Fibroblast of villous mesenchyme (primary cell): ENCODE results near the gene PADI6. TPM values are rescaled to one million over a fixed set of nuclear protein-coding genes. Genes with fewer than 3 reads are reported as not detected.
"Not testable (repeated sequence)": the region's sequence is repeated elsewhere in the genome, so short reads cannot be mapped to it uniquely, and the experiment has no call there.

Source experiments
- DNase-seq: peaks from one replicate; pipeline ENCODE4 v3.0.0-alpha.2; 2010; ENCODE audit warnings: low read depth
- H3K4me3 ChIP-seq: 2 replicates; pipeline ENCODE4 v1.5.1; 2011; ENCODE audit warnings: low read depth, mild to moderate bottlenecking, low read length
- total RNA-seq: library from RNA; depleted of rRNA; stranded (reverse); fragments of >200 nt; gene quantifications from 2 replicates; pipeline ENCODE4 v1.2.3, GENCODE V29; 2012
- TF ChIP-seq, protein P1 (sequence below): IDR thresholded peaks from 2 replicates; pipeline ENCODE4 v1.5.1; 2012; ENCODE audit warnings: low read depth, mild to moderate bottlenecking, low read length; ENCODE audit not compliant: insufficient read depth

Gene PADI6
- total RNA-seq, 1 donor: not detected

DNA sequence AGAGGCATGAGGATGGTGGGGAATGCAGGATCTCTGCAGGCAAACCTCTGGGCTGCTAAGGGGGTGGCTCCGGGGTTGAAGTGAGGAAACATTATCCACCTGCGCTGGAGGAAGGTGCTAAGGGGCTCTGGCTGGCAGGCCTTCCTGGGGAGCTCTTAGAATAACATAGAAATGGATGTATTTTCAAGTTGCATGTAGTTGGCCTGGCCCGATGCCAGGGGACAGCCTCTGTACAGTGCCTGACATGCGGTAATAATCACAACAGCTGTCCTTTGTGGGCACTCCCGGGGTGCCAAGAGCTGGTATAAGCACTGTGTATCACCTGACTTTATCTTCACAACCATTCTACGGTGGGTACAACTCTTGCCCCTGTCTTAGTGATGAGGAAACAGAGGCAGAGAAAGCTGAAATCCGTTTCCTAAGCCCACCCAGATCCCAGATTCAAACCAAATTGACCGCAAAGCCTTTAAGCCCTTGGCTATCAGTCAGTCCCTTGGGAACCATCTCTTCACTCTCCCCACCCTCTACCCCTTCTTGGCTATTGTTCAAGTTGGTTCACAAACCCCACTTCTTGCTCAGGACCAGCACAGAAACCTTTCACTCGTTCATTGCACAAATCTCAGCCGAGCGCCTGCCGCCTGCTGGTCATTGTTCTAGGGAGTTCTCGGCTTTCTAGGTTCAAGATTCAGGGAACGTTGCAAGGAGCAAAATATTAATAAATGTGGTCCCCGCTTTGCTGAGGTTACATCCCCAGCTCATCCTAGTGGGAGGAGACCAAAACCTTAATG lies 33.1 kb upstream of the PADI6 start:
- no peak overlapping the region for H3K4me3 ChIP-seq
- DNase-seq: peak; percentile 4
- TF ChIP-seq, protein P1, sequence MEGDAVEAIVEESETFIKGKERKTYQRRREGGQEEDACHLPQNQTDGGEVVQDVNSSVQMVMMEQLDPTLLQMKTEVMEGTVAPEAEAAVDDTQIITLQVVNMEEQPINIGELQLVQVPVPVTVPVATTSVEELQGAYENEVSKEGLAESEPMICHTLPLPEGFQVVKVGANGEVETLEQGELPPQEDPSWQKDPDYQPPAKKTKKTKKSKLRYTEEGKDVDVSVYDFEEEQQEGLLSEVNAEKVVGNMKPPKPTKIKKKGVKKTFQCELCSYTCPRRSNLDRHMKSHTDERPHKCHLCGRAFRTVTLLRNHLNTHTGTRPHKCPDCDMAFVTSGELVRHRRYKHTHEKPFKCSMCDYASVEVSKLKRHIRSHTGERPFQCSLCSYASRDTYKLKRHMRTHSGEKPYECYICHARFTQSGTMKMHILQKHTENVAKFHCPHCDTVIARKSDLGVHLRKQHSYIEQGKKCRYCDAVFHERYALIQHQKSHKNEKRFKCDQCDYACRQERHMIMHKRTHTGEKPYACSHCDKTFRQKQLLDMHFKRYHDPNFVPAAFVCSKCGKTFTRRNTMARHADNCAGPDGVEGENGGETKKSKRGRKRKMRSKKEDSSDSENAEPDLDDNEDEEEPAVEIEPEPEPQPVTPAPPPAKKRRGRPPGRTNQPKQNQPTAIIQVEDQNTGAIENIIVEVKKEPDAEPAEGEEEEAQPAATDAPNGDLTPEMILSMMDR: peak; percentile 31

DNA sequence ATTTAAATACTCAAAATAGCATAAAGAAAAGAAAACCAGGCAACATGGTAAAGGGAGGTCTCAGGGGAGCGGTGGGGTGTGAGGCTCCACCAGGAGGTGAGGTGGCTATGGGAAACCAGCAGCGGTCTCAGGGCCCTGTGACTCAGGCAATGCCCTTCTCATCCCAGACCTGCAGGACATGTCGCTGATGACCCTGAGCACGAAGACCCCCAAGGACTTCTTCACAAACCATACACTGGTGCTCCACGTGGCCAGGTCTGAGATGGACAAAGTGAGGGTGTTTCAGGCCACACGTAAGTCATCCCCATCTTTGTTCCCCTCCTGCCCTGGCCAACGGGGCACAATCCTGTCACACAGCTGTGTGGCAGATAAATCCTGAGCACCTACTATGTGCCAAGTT lies 32.5 kb upstream of the PADI6 start:
- no peak for DNase-seq
- TF ChIP-seq, protein P1: no peak
- H3K4me3 ChIP-seq: no peak overlapping the region

DNA sequence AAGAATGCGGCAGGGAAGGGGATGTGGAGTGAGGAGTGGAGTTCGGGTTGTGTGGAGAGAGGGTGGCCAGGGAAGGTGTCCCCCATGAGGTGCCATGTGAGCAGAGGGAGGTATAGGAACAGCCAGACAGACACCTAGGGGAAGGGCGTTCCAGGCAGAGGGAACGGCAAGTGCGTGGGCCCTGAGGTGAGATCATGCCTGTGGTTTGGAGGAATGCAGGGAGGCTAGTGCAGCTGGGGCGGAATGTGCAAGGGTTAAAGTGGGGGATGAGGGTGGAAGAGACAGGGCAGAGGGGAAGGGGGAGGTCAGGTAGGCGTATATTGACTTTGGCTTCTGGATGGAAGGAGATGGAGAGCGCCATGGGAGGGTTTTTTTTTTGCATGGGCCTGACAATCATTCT lies 31.6 kb upstream of the PADI6 start:
- no peak overlapping the region for H3K4me3 ChIP-seq
- TF ChIP-seq, protein P1: no peak
- DNase-seq: no peak

DNA sequence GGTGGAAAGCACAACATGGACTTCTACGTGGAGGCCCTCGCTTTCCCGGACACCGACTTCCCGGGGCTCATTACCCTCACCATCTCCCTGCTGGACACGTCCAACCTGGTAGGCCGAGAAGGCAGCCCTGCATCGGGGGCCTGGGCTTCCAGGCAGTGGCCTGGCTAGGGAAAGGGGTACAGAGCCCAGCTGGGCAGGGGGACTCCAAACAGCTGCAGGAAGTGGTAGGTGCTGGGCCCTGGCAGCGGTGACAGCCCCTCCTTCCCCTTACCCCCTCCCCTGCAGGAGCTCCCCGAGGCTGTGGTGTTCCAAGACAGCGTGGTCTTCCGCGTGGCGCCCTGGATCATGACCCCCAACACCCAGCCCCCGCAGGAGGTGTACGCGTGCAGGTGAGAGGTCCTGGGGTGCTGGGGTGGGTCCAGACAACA lies 30.0 kb upstream of the PADI6 start:
- TF ChIP-seq, protein P1: no peak
- H3K4me3 ChIP-seq: no peak overlapping the region
- DNase-seq: no peak

DNA sequence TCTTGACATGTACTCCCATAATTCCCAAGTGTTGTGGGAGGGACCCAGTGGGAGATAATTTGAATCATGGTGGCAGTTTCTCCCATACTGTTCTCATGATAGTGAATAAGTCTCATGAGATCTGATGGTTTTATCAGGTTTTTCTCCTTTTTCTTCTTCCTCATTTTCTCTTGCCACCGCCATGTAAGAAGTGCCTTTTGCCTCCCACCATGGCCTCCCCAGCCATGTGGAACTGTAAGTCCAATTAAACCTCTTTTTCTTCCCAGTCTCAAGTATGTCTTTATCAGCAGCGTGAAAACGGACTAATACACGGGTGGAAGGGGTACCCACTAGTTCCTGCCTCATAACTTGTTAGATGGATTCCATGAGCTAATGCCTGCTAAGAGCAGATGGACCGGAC lies 26.5 kb upstream of the PADI6 start:
- not testable (repeated sequence) for DNase-seq, H3K4me3 ChIP-seq

GRCh38 chr1:17346046-17346789 lies 25.8 kb upstream of the PADI6 start:
- TF ChIP-seq, protein P1: no peak
- no peak for DNase-seq

DNA sequence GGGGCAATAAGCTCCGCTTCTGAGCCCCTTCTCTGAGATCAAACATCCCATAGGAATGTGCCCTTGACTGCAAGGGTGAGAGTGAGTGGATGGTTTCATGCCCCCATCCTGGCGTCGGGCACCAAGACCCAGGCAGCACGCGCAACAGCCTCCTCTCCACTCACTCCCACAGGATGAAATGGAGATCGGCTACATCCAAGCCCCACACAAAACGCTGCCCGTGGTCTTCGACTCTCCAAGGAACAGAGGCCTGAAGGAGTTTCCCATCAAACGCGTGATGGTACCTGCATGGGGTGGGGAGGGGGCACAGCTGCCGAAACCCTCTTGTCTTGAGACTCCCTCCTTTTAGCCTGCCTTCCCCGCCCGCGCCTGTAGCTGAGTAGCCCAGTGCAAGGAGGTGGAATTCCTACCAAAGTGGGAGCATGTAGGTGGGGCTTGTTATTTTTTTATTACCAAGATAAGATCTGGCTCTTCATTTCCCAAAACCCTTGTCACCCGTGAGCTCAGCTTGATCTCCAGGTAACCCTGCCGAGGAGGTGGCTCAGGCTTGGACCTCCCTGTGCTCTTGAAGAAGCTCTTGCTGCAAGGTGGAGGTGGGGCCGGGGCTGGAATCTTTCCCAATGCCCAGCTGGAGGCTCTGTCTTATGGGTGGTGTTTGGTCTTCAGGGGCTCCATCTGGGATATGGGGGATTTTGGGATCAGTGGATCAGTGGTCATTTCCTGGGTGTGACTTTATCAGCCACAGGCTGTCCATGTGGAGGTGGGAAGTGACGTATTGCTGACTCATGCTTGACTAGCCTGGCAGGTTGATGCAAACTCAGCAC lies 24.0 kb upstream of the PADI6 start:
- peak; percentile 43 for DNase-seq
- TF ChIP-seq, protein P1: no peak
- H3K4me3 ChIP-seq: no peak overlapping the region

More at GRCh38 chr1:17346046-17346789, 25.8 kb upstream of the PADI6 start:
- no peak overlapping the region for H3K4me3 ChIP-seq
